AG09309 (cell line): Measurements from ENCODE around the gene SYT17.

Experiments used
- DNase-seq: peaks from one replicate; pipeline ENCODE4 v3.0.0-alpha.2; 2010; ENCODE audit warnings: low read depth
- H3K4me3 ChIP-seq: 2 replicates; pipeline ENCODE4 v1.5.1; 2011; ENCODE audit warnings: mild to moderate bottlenecking, low read depth, low read length, moderate library complexity; ENCODE audit not compliant: control insufficient read depth
- CTCF ChIP-seq: IDR thresholded peaks from 2 replicates; pipeline ENCODE4 v1.5.1; 2011; ENCODE audit warnings: mild to moderate bottlenecking, low read depth, low read length, inconsistent platforms; ENCODE audit not compliant: insufficient read depth, control insufficient read depth; ENCODE audit errors: missing control alignments

The SYT17 gene

GRCh38 chr16:19230575-19230974 is 62.5 kb downstream of the SYT17 start:
- no peak overlapping the region for H3K4me3 ChIP-seq
- TF ChIP-seq CTCF, result no peak
- no peak for DNase-seq

- no peak for TF ChIP-seq CTCF
- no peak for DNase-seq
- H3K4me3 ChIP-seq, result no peak overlapping the region
Observed at GRCh38 chr16:19231881-19232280, 63.8 kb downstream of the SYT17 start.

- H3K4me3 ChIP-seq, result no peak overlapping the region
- DNase-seq, result no peak
- TF ChIP-seq CTCF, result no peak
Observed at GRCh38 chr16:19232988-19233387, 64.9 kb downstream of the SYT17 start.

GRCh38 chr16:19235478-19235877 is 67.4 kb downstream of the SYT17 start:
- no peak for TF ChIP-seq CTCF
- no peak for DNase-seq
- H3K4me3 ChIP-seq, result no peak overlapping the region

- no peak for DNase-seq
- TF ChIP-seq CTCF, result no peak
- H3K4me3 ChIP-seq, result no peak overlapping the region
Observed at GRCh38 chr16:19235886-19236285, 67.8 kb downstream of the SYT17 start.

GRCh38 chr16:19236561-19237209 is 68.6 kb downstream of the SYT17 start:
- DNase-seq, result no peak
- no peak for TF ChIP-seq CTCF

More at GRCh38 chr16:19236561-19237209, 68.6 kb downstream of the SYT17 start:
- no peak overlapping the region for H3K4me3 ChIP-seq
